Progenitor cell of endocrine pancreas (in vitro differentiated cells): ENCODE results near the gene LTA. TPM values are rescaled to one million over a fixed set of nuclear protein-coding genes. Genes with fewer than 3 reads are reported as not detected.

Source experiments
- DNase-seq: peaks from one replicate; pipeline ENCODE4 v3.0.0; 2021; ENCODE audit warnings: low spot score; ENCODE audit not compliant: unreplicated experiment
- H3K27ac Mint-ChIP-seq: 2 replicates; pipeline ENCODE4 v1.8.0; 2021; ENCODE audit warnings: mild to moderate bottlenecking, moderate library complexity, mixed read lengths
- H3K27me3 Mint-ChIP-seq: 2 replicates; pipeline ENCODE4 v1.8.0; 2021; ENCODE audit warnings: mixed read lengths
- H3K36me3 Mint-ChIP-seq: 2 replicates; pipeline ENCODE4 v1.8.0; 2022; ENCODE audit warnings: mixed read lengths; ENCODE audit not compliant: insufficient read depth
- H3K4me1 Mint-ChIP-seq: 2 replicates; pipeline ENCODE4 v1.8.0; 2021; ENCODE audit warnings: low read depth, mixed read lengths
- H3K4me3 Mint-ChIP-seq: 2 replicates; pipeline ENCODE4 v1.8.0; 2021; ENCODE audit warnings: low read depth, mild to moderate bottlenecking, moderate library complexity, mixed read lengths
- H3K9me3 Mint-ChIP-seq: 2 replicates; pipeline ENCODE4 v1.8.0; 2021; ENCODE audit warnings: low read depth, mixed read lengths
- CTCF ChIP-seq: fragments of 200-600 bp; sonication (generic); IDR thresholded peaks from one replicate; pipeline ENCODE4 v1.5.0; 2021; ENCODE audit warnings: antibody characterized with exemption, mild to moderate bottlenecking; ENCODE audit not compliant: unreplicated experiment
- total RNA-seq: library from RNA; stranded (reverse); gene quantifications from 2 replicates; pipeline ENCODE4 v1.2.1, GENCODE V29; 2021

LTA gene
- total RNA-seq, 1 donor from 2014 or later: not detected

GRCh38 chr6:31569861-31570536 lies 2.1 kb upstream of the LTA start:
- H3K9me3 Mint-ChIP-seq: no peaks in the 10 kb centered on the region
- peaks cover 2% of the 10 kb centered on the region for H3K4me1 Mint-ChIP-seq
- H3K27me3 Mint-ChIP-seq: peaks cover 24% of the 10 kb centered on the region
- TF ChIP-seq CTCF: no peak
- H3K36me3 Mint-ChIP-seq: no peaks in the 10 kb centered on the region
- H3K27ac Mint-ChIP-seq: no peak overlapping the region
- no peak overlapping the region for H3K4me3 Mint-ChIP-seq
- DNase-seq: no peak

DNA sequence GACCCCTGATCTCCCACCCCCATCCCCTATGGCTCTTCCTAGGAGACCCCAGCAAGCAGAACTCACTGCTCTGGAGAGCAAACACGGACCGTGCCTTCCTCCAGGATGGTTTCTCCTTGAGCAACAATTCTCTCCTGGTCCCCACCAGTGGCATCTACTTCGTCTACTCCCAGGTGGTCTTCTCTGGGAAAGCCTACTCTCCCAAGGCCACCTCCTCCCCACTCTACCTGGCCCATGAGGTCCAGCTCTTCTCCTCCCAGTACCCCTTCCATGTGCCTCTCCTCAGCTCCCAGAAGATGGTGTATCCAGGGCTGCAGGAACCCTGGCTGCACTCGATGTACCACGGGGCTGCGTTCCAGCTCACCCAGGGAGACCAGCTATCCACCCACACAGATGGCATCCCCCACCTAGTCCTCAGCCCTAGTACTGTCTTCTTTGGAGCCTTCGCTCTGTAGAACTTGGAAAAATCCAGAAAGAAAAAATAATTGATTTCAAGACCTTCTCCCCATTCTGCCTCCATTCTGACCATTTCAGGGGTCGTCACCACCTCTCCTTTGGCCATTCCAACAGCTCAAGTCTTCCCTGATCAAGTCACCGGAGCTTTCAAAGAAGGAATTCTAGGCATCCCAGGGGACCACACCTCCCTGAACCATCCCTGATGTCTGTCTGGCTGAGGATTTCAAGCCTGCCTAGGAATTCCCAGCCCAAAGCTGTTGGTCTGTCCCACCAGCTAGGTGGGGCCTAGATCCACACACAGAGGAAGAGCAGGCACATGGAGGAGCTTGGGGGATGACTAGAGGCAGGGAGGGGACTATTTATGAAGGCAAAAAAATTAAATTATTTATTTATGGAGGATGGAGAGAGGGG lies 1.4 kb downstream of the LTA start:
- Mint-ChIP-seq H3K36me3 (no peaks in the 10 kb centered on the region), H3K4me1 (no peaks in the 10 kb centered on the region), H3K4me3 (no peak overlapping the region), H3K27ac (no peak overlapping the region), H3K27me3 (peaks cover 43% of the 10 kb centered on the region), H3K9me3 (no peaks in the 10 kb centered on the region)
- no peak for TF ChIP-seq CTCF
- no peak for DNase-seq

GRCh38 chr6:31574106-31575061 lies 2.3 kb downstream of the LTA start:
- no peaks in the 10 kb centered on the region for H3K36me3 Mint-ChIP-seq
- no peak for TF ChIP-seq CTCF

GRCh38 chr6:31575335-31575901 lies 3.3 kb downstream of the LTA start, which contains the start of gene TNF:
TNF (plus strand) TSS chr6:31575565; CDS start chr6:31575742, 177 bp downstream.
- DNase-seq: no peak
- H3K27ac Mint-ChIP-seq: no peak within 1 kb of the TSS
- H3K4me3 Mint-ChIP-seq: no peak within 1 kb of the TSS
- no peaks in the 10 kb centered on the region for H3K36me3 Mint-ChIP-seq
- no peaks in the 10 kb centered on the region for H3K9me3 Mint-ChIP-seq
- no peak for TF ChIP-seq CTCF
- no peaks in the 10 kb centered on the region for H3K4me1 Mint-ChIP-seq
- peaks cover 51% of the 10 kb centered on the region for H3K27me3 Mint-ChIP-seq

More at GRCh38 chr6:31574106-31575061, 2.3 kb downstream of the LTA start:
- DNase-seq: no peak
- Mint-ChIP-seq H3K4me1 (no peaks in the 10 kb centered on the region), H3K27ac (no peak overlapping the region), H3K9me3 (no peaks in the 10 kb centered on the region), H3K4me3 (no peak overlapping the region), H3K27me3 (peaks cover 45% of the 10 kb centered on the region)
